Measurements from ENCODE around the gene ARHGAP28. TPM values are rescaled to one million over a fixed set of nuclear protein-coding genes. Genes with fewer than 3 reads are reported as not detected.

Gene ARHGAP28
- total RNA-seq, 2 donors from 2014 or later, result not detected

GRCh38 chr18:6851480-6851879 lies 122.0 kb downstream of the ARHGAP28 start:
- Mint-ChIP-seq H3K36me3 (ENCODE audit: insufficient read depth in 2 of 2) (no peaks in the 10 kb centered on the region), H3K4me1 (ENCODE audit: low read depth) (no peaks in the 10 kb centered on the region), H3K9me3 (peaks cover 0 to 3% of the 10 kb centered on the region in 2 donors), H3K4me3 (no peak overlapping the region), H3K27ac (no peak overlapping the region), H3K27me3 (ENCODE audit: low read depth) (no peaks in the 10 kb centered on the region)
- ATAC-seq (replicated peaks in 1 of 2), result no peak
- DNase-seq, result no peak

- ATAC-seq (replicated peaks in 1 of 2) (no peak), DNase-seq (no peak)
- Mint-ChIP-seq H3K27me3 (ENCODE audit: low read depth) (no peaks in the 10 kb centered on the region), H3K4me1 (ENCODE audit: low read depth) (no peaks in the 10 kb centered on the region), H3K4me3 (no peak overlapping the region), H3K36me3 (ENCODE audit: insufficient read depth in 2 of 2) (no peaks in the 10 kb centered on the region), H3K9me3 (peaks cover 0 to 2% of the 10 kb centered on the region in 2 donors), H3K27ac (no peak overlapping the region)
These were observed 125.3 kb downstream of the ARHGAP28 start for GRCh38 chr18:6854811-6855210.

GRCh38 chr18:6855767-6856166 lies 126.3 kb downstream of the ARHGAP28 start:
- Mint-ChIP-seq H3K27ac (no peak overlapping the region), H3K36me3 (ENCODE audit: insufficient read depth in 2 of 2) (no peaks in the 10 kb centered on the region), H3K9me3 (peaks cover 0 to 2% of the 10 kb centered on the region in 2 donors), H3K27me3 (ENCODE audit: low read depth) (no peaks in the 10 kb centered on the region), H3K4me3 (no peak overlapping the region), H3K4me1 (ENCODE audit: low read depth) (no peaks in the 10 kb centered on the region)
- ATAC-seq (replicated peaks in 1 of 2) (no peak), DNase-seq (no peak)

GRCh38 chr18:6857300-6857699 lies 127.8 kb downstream of the ARHGAP28 start:
- no peaks in the 10 kb centered on the region for H3K4me1 Mint-ChIP-seq (ENCODE audit: low read depth)
- H3K4me3 Mint-ChIP-seq, result no peak overlapping the region
- DNase-seq, result no peak
- H3K9me3 Mint-ChIP-seq, result no peaks in the 10 kb centered on the region
- no peaks in the 10 kb centered on the region for H3K27me3 Mint-ChIP-seq (ENCODE audit: low read depth)
- no peak for ATAC-seq (replicated peaks in 1 of 2)
- no peaks in the 10 kb centered on the region for H3K36me3 Mint-ChIP-seq (ENCODE audit: insufficient read depth in 2 of 2)
- H3K27ac Mint-ChIP-seq, result no peak overlapping the region

GRCh38 chr18:6859676-6860422 lies 130.3 kb downstream of the ARHGAP28 start:
- DNase-seq (no peak), ATAC-seq (replicated peaks in 1 of 2) (no peak)
- no peaks in the 10 kb centered on the region for H3K4me1 Mint-ChIP-seq (ENCODE audit: low read depth)
- no peak overlapping the region for H3K4me3 Mint-ChIP-seq
- no peaks in the 10 kb centered on the region for H3K27me3 Mint-ChIP-seq (ENCODE audit: low read depth)
- no peaks in the 10 kb centered on the region for H3K36me3 Mint-ChIP-seq (ENCODE audit: insufficient read depth in 2 of 2)
- H3K9me3 Mint-ChIP-seq, result no peaks in the 10 kb centered on the region
- no peak overlapping the region for H3K27ac Mint-ChIP-seq

- Mint-ChIP-seq H3K4me1 (ENCODE audit: low read depth) (no peaks in the 10 kb centered on the region), H3K9me3 (no peaks in the 10 kb centered on the region), H3K36me3 (ENCODE audit: insufficient read depth in 2 of 2) (no peaks in the 10 kb centered on the region), H3K27ac (no peak overlapping the region), H3K4me3 (no peak overlapping the region), H3K27me3 (ENCODE audit: low read depth) (no peaks in the 10 kb centered on the region)
- ATAC-seq (replicated peaks in 1 of 2) (no peak), DNase-seq (no peak)
These were observed 131.4 kb downstream of the ARHGAP28 start for GRCh38 chr18:6860804-6861448.

GRCh38 chr18:6865251-6865650 lies 135.7 kb downstream of the ARHGAP28 start:
- Mint-ChIP-seq H3K9me3 (no peaks in the 10 kb centered on the region), H3K27me3 (ENCODE audit: low read depth) (no peaks in the 10 kb centered on the region), H3K27ac (no peak overlapping the region), H3K4me3 (no peak overlapping the region), H3K4me1 (ENCODE audit: low read depth) (no peaks in the 10 kb centered on the region), H3K36me3 (ENCODE audit: insufficient read depth in 2 of 2) (no peaks in the 10 kb centered on the region)
- no peak for ATAC-seq (replicated peaks in 1 of 2)
- DNase-seq, result no peak

- no peak for DNase-seq
- H3K4me1 Mint-ChIP-seq (ENCODE audit: low read depth), result no peaks in the 10 kb centered on the region
- no peaks in the 10 kb centered on the region for H3K9me3 Mint-ChIP-seq
- ATAC-seq (replicated peaks in 1 of 2), result no peak
- no peak overlapping the region for H3K4me3 Mint-ChIP-seq
- no peaks in the 10 kb centered on the region for H3K27me3 Mint-ChIP-seq (ENCODE audit: low read depth)
- no peaks in the 10 kb centered on the region for H3K36me3 Mint-ChIP-seq (ENCODE audit: insufficient read depth in 2 of 2)
- no peak overlapping the region for H3K27ac Mint-ChIP-seq
These were observed 137.1 kb downstream of the ARHGAP28 start for GRCh38 chr18:6866552-6867085.

- Mint-ChIP-seq H3K4me3 (no peak overlapping the region), H3K27ac (no peak overlapping the region), H3K9me3 (no peaks in the 10 kb centered on the region), H3K27me3 (ENCODE audit: low read depth) (no peaks in the 10 kb centered on the region), H3K4me1 (ENCODE audit: low read depth) (no peaks in the 10 kb centered on the region), H3K36me3 (ENCODE audit: insufficient read depth in 2 of 2) (no peaks in the 10 kb centered on the region)
- ATAC-seq (replicated peaks in 1 of 2), result no peak
- DNase-seq, result no peak
These were observed 138.5 kb downstream of the ARHGAP28 start for GRCh38 chr18:6868033-6868432.

- Mint-ChIP-seq H3K27ac (no peak overlapping the region), H3K36me3 (ENCODE audit: insufficient read depth in 2 of 2) (no peaks in the 10 kb centered on the region), H3K4me1 (ENCODE audit: low read depth) (no peaks in the 10 kb centered on the region), H3K27me3 (ENCODE audit: low read depth) (no peaks in the 10 kb centered on the region), H3K9me3 (no peaks in the 10 kb centered on the region), H3K4me3 (no peak overlapping the region)
- DNase-seq (no peak), ATAC-seq (replicated peaks in 1 of 2) (no peak)
These were observed 142.1 kb downstream of the ARHGAP28 start for GRCh38 chr18:6871566-6871965.

GRCh38 chr18:6873040-6873751 lies 143.7 kb downstream of the ARHGAP28 start:
- no peaks in the 10 kb centered on the region for H3K36me3 Mint-ChIP-seq (ENCODE audit: insufficient read depth in 2 of 2)
- ATAC-seq (replicated peaks in 1 of 2) (no peak), DNase-seq (no peak)
- H3K4me3 Mint-ChIP-seq, result no peak overlapping the region
- H3K4me1 Mint-ChIP-seq (ENCODE audit: low read depth), result no peaks in the 10 kb centered on the region
- peaks cover 0 to 2% of the 10 kb centered on the region in 2 donors for H3K9me3 Mint-ChIP-seq
- H3K27me3 Mint-ChIP-seq (ENCODE audit: low read depth), result no peaks in the 10 kb centered on the region
- no peak overlapping the region for H3K27ac Mint-ChIP-seq

GRCh38 chr18:6874315-6874714 lies 144.8 kb downstream of the ARHGAP28 start:
- peaks cover 0 to 2% of the 10 kb centered on the region in 2 donors for H3K9me3 Mint-ChIP-seq
- H3K36me3 Mint-ChIP-seq (ENCODE audit: insufficient read depth in 2 of 2), result no peaks in the 10 kb centered on the region
- H3K27ac Mint-ChIP-seq, result no peak overlapping the region
- H3K4me3 Mint-ChIP-seq, result no peak overlapping the region
- H3K27me3 Mint-ChIP-seq (ENCODE audit: low read depth), result no peaks in the 10 kb centered on the region
- H3K4me1 Mint-ChIP-seq (ENCODE audit: low read depth), result no peaks in the 10 kb centered on the region
- DNase-seq (no peak), ATAC-seq (replicated peaks in 1 of 2) (no peak)

- DNase-seq (no peak), ATAC-seq (replicated peaks in 1 of 2) (no peak)
- Mint-ChIP-seq H3K27me3 (ENCODE audit: low read depth) (no peaks in the 10 kb centered on the region), H3K9me3 (peaks cover 2% of the 10 kb centered on the region in 2 donors), H3K27ac (no peak overlapping the region), H3K4me3 (no peak overlapping the region), H3K36me3 (ENCODE audit: insufficient read depth in 2 of 2) (no peaks in the 10 kb centered on the region), H3K4me1 (ENCODE audit: low read depth) (no peaks in the 10 kb centered on the region)
These were observed 146.2 kb downstream of the ARHGAP28 start for GRCh38 chr18:6875749-6876148.

Data from activated T-cell treated with anti-CD3 and anti-CD28 coated beads, Interleukin-2, amount 50 U/mL, for 72 hours (primary cell).